H54 (cell line): ENCODE measurements around the gene HSD17B3.
"Not testable (repeated sequence)": the region's sequence is repeated elsewhere in the genome, so short reads cannot be mapped to it uniquely, and the experiment has no call there.

ENCODE experiments used
- DNase-seq: peaks from one replicate; pipeline ENCODE4 v3.0.0; 2011; ENCODE audit warnings: low spot score, mixed read lengths; ENCODE audit not compliant: insufficient read length
- FAIRE-seq: peaks from 3 replicates; lab custom pipeline; 2011; peaks lifted over from hg19 to GRCh38; lab: Jason Lieb, UNC
- POLR2A ChIP-seq: IDR thresholded peaks from 2 replicates; pipeline ENCODE4 v1.6.1; 2011; ENCODE audit warnings: low read depth, mild to moderate bottlenecking, low read length

The HSD17B3 gene

GRCh38 chr9:96206156-96206751 is 95.7 kb downstream of the HSD17B3 start:
- FAIRE-seq, result no peak
- TF ChIP-seq POLR2A, result no peak
- DNase-seq, result no peak

GRCh38 chr9:96204853-96205252 is 97.1 kb downstream of the HSD17B3 start:
- DNase-seq (no peak), FAIRE-seq (no peak)
- no peak for TF ChIP-seq POLR2A

GRCh38 chr9:96203867-96204501 is 98.0 kb downstream of the HSD17B3 start:
- no peak for TF ChIP-seq POLR2A
- no peak for DNase-seq
- FAIRE-seq, result no peak

GRCh38 chr9:96202971-96203780 is 98.8 kb downstream of the HSD17B3 start:
- no peak for FAIRE-seq
- TF ChIP-seq POLR2A, result no peak
- DNase-seq, result no peak

- FAIRE-seq (no peak), DNase-seq (no peak)
These were observed 100.8 kb downstream of the HSD17B3 start for GRCh38 chr9:96201140-96201539.

DNA sequence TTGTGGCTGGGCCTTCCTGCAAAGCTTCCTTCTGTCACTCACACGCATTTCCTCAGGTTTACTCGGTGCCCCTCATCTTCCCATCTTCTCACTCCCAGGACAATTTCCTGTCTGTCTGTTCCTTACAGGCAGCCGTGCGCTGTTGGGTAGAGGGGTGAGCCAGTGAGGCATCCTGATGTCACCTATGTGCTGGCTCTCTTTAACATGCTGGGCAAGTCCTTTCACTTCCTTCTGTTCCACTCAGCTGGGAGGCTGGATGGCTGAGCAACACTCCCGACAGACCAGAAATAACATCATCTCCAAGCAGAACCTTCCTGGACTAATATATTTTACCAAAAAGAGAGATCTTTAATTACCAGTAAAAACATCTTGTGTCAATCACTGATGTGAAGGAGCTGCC is 103.0 kb downstream of the HSD17B3 start:
- no peak for TF ChIP-seq POLR2A
- no peak for FAIRE-seq
- DNase-seq, result no peak

More at GRCh38 chr9:96201140-96201539, 100.8 kb downstream of the HSD17B3 start:
- no peak for TF ChIP-seq POLR2A

GRCh38 chr9:96195541-96195940 is 106.4 kb downstream of the HSD17B3 start:
- TF ChIP-seq POLR2A, result no peak
- DNase-seq (no peak), FAIRE-seq (no peak)

DNA sequence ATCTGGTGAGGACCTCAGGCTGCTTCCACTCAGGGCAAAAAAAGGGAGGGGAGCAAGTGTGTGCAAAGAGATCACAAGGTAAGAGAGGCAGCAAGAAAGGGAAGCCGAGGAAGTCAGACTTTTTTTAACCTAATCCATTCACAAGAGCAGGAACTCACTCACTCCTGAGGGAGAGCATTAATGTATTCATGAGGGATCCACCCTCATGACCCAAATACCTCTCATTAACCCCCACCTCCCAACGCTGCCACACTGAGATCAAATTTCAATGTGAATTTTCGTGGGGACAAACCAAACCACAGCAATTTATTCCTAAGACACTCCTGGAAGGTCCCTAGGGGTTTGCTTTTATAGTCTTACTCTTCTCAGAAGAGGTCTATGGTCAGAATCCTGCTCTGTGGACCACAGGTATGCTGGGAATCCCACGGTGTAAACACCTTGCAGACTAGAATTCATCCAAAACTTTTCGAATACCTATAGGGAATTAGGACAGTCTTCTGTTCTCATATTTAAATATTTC is 108.7 kb downstream of the HSD17B3 start:
- TF ChIP-seq POLR2A, result no peak
- DNase-seq, result no peak
- no peak for FAIRE-seq

DNA sequence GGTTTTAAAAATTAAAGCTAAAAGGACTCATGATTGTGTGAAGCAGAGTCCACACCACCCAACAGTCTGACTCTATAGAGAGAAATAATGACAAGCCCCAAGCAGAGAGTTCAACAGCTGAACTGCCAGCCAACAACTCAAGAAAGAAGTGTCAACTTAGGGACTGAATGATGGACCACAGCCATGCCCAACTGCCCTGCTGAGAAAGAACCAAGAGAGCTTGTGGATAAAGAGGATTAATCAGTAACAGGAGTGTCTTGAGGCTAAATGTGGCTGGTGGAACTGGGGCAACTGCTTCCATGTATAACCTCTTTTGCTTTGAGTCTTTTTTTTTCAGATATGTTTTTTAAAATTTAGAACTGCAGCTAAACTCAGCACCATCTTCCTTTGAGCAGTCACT is 109.3 kb downstream of the HSD17B3 start:
- no peak for TF ChIP-seq POLR2A
- FAIRE-seq, result no peak

DNA sequence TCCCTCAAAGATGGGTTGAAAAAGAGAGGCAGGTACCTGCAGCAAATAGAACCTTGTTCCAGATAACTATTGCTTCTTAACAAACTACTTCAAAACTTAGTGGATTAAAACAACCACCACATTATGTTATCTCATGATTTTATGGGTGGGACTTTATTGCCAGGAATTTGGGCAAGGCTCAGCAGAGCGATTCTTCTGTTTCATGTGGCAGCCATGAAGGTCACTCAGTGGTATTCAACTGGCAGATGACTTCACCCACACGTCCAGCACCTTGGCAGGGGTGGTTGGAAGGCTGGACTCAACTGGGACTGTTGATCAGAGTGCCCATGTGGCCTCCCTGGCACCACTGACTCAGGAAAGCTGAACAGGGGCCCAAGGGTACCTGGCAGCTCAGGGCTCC is 112.0 kb downstream of the HSD17B3 start:
- no peak for DNase-seq
- FAIRE-seq, result no peak
- no peak for TF ChIP-seq POLR2A

More for the DNA sequence above, 109.3 kb downstream of the HSD17B3 start:
- DNase-seq, result no peak

DNA sequence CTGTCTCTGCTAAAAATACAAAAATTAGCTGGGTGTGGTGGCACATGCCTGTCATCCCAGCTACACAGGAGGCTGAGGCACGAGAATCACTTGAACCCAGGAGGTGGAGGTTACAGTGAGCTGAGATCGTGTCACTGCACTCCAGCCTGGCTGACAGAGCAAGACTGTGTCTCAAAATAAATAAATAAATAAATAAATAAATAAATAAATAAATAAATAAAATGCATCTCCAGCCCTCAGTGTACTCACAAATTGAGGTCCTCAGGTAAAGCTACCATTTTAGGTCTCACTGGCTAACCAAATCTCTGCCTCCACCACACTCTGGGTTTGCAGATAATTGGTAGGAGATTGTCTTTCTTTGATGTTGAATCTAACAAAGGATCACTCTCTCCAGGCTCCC is 112.4 kb downstream of the HSD17B3 start:
- DNase-seq, FAIRE-seq: not testable (repeated sequence)

- DNase-seq, result no peak
- FAIRE-seq, result no peak
- no peak for TF ChIP-seq POLR2A
These were observed 113.4 kb downstream of the HSD17B3 start for GRCh38 chr9:96188571-96188970.

DNA sequence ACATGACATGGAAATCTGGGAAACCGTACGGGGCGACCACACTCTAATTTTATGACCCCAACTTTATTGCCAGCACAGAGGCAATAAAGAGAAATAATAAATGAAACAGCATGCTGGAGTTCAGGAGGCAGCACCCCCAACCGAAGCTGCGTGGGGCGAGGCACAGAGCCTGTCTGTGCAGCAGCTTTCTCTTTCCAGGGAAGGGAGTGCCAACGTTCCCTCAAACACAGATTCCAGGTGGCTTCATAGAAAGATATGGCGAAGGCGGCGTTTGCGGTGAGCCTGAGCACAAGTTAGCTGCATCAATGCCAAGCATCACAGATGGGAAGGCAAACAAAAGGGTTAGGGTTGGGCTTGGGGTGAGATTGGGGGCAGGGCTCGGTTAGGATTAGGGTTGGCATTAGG is 114.8 kb downstream of the HSD17B3 start:
- no peak for TF ChIP-seq POLR2A
- DNase-seq, result no peak
- FAIRE-seq, result no peak

- FAIRE-seq (no peak), DNase-seq (no peak)
- no peak for TF ChIP-seq POLR2A
These were observed 115.4 kb downstream of the HSD17B3 start for GRCh38 chr9:96186591-96187011.
